Lower leg skin (tissue), 4 donors: ENCODE data around the gene SH3BP2. TPM values are rescaled to one million over a fixed set of nuclear protein-coding genes. Genes with fewer than 3 reads are reported as not detected.

Experiments used
- DNase-seq, 2 donors: peaks; one replicate each; pipeline ENCODE4 v3.0.0-alpha.2; 2019; ENCODE audit warnings: low spot score in 2 of 2
- H3K4me3 ChIP-seq: fragments of 200-600 bp; sonication (generic); 2 replicates; pipeline ENCODE4 v1.5.1; 2017; ENCODE audit warnings: mild to moderate bottlenecking, low read depth; ENCODE audit not compliant: poor library complexity, severe bottlenecking
- POLR2A ChIP-seq, 2 donors: fragments of 450-650 bp; IDR thresholded peaks; one replicate each; pipeline ENCODE4 v1.6.1; 2016 to 2017; ENCODE audit warnings: antibody characterized with exemption in 2 of 2, mild to moderate bottlenecking in 1 of 2, moderate library complexity in 1 of 2
- WGBS, 2 donors: methylation state at CpG; one replicate each; pipeline ENCODE4 v1.1.5; 2018; 5-methylcytosine and 5-hydroxymethylcytosine counted together
- intact Hi-C: fragments of 100-400 bp; cut with DNase I; formaldehyde crosslinking; loops from one replicate; pipeline ENCODE4 v1.15.0; 2023; ENCODE audit warnings: low total_unique reads
- total RNA-seq, 4 donors: library from RNA; depleted of rRNA; stranded (reverse); fragments of >200 nt; gene quantifications; one replicate each; pipeline ENCODE4 v1.1.0, GENCODE V29; 2016
- TF ChIP-seq, protein P1 (sequence below), 3 donors: fragments of 450-650 bp; IDR thresholded peaks; one replicate each; pipeline ENCODE4 v1.5.1; 2016; ENCODE audit warnings: antibody characterized with exemption in 3 of 3, mild to moderate bottlenecking in 3 of 3, moderate library complexity in 2 of 3

SH3BP2 gene
- total RNA-seq, 4 donors from 2014 or later, result 106 to 291 (median 178) TPM

DNA sequence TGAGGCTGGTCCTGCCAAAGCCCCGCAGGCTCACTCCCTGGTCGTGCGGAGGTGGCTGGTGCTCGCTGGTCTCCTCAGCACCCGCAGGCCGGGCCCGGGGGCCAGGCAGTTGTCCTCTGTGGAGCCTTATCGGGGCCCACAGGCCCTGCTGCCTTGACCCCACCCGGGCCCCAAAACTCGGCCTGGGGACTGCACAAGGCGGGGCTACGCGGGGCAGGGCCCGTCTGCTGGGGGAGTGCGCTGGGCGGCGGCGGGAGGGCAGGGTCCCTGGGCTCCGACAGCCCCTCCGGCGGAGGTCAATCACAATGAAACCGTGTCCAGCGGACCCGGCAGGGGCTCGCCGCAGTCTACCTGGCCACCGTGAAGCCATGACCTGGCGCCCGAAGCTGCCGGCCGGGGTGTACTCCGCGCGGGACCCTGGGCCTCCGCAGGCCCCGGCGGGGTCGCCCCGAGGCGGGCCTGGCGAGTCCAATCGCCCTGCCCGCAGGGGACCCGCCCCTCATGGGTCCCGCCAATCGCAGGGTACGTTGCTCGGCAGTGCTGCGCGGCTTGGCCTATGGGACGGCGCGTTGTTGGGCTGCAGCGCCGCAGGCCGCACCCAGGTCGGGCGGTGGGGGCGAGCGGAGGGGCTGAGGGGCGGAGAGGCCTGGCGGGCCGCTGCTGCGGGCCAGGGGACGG is 50.5 kb downstream of the SH3BP2 start, which contains the start of gene ADD1:
TSS of gene ADD1 (plus strand) at position 582 of the 678 bp plus-strand sequence. CDS start 32,072 bp downstream, outside the sequence.
- WGBS, 2 donors, result 0 to 5% methylated on average over 9 to 15 of the region's 65 CpGs
- H3K4me3 ChIP-seq, result peak within 1 kb of the TSS; percentile 88
- TF ChIP-seq POLR2A (IDR thresholded peaks at IDR 0.05), result no peak
- TF ChIP-seq, protein P1, sequence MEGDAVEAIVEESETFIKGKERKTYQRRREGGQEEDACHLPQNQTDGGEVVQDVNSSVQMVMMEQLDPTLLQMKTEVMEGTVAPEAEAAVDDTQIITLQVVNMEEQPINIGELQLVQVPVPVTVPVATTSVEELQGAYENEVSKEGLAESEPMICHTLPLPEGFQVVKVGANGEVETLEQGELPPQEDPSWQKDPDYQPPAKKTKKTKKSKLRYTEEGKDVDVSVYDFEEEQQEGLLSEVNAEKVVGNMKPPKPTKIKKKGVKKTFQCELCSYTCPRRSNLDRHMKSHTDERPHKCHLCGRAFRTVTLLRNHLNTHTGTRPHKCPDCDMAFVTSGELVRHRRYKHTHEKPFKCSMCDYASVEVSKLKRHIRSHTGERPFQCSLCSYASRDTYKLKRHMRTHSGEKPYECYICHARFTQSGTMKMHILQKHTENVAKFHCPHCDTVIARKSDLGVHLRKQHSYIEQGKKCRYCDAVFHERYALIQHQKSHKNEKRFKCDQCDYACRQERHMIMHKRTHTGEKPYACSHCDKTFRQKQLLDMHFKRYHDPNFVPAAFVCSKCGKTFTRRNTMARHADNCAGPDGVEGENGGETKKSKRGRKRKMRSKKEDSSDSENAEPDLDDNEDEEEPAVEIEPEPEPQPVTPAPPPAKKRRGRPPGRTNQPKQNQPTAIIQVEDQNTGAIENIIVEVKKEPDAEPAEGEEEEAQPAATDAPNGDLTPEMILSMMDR (IDR thresholded peaks at IDR 0.05), result no peak
- peak; percentile 90 to 98 for DNase-seq
- intact Hi-C loops, result no loop called here

DNA sequence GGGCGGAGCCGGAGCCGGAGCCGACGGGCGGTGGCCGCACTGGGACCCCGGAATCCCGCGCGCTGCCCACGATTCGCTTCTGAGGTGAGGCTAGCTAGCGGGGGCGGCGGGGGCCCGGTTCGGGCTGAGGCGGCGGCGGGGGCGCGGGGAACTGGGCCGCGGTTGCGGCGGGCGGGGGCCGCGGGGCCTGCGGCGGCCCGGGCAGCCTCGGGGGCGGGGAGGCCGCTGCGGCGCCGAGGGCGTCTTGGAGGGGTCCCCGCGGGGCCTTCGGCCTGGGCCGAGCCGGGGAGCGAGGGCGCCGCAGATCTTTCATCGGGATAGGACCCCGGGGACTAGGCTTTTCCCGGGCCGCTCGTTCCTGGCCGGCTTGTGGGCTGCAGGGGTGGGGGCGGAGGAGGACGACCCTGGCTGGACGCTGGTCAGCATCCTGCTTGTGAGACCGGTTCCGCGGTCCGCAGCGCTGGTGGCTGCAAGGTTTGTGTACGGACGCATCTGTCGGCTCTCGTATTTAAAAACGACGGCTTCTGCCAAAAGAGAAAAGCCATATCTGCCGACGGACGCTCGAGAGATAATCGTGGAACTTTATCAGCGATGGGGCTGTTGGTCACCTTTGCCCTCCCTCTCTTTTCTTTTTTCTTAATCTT is 51.2 kb downstream of the SH3BP2 start:
- peak in 1 of 2 donors; percentile 90 for DNase-seq
- TF ChIP-seq, protein P1 (IDR thresholded peaks at IDR 0.05), result no peak
- no peak for TF ChIP-seq POLR2A (IDR thresholded peaks at IDR 0.05)
- 0 to 2% methylated on average over 17 to 54 of the region's 74 CpGs for WGBS, 2 donors
- H3K4me3 ChIP-seq, result peak overlapping the region; percentile 88
- intact Hi-C loops, result no loop called here

DNA sequence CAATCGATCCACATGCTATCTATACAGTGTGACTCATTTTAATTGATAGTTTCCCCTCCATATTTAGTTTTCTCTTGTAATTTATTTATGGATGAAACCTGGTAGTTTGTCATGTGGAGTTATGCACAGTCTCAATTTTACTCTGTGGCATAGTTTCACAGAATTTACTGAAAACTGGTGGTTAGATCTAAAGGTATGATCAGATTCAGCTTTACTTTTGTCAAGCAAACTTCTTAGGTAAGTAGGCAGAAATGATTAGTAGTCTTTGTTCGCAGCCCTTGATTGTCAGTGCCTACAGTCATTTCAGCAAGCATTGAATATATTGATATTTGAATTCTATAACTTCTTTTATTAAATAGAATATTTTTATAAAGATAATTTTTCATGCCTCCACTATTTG is 53.3 kb downstream of the SH3BP2 start:
- H3K4me3 ChIP-seq, result no peak overlapping the region
- DNase-seq, result no peak
- TF ChIP-seq POLR2A (IDR thresholded peaks at IDR 0.05), result no peak
- TF ChIP-seq, protein P1 (IDR thresholded peaks at IDR 0.05), result no peak
- intact Hi-C loops, result no loop called here
- 76 to 79% methylated on average over 2 of the region's 2 CpGs for WGBS, 2 donors

DNA sequence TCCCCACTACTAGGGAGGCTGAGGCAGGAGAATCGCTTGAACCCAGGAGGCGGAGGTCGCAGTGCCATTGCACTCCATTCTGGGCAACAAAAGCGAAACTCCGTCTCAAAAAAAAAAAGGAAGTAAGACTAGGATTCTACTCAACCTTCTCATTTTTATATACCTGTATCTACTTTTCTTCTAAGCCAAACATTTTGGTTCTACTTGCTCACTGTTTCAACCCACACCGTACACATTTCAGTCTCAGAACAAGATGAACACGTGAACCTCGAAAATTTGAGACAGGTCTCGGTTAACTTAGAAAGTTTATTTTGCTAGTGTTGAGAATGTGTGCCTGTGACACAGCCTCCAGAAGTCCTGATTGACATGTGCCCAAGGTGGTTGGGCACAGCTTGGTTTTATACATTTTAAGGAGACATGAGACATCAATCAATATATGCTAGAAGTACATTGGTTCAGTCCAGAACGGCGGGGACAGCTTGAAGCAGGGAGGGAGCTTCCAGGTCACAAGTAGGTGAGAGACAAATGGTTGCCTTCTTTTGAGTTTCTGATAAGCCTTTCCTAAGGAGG is 54.5 kb downstream of the SH3BP2 start:
- intact Hi-C loops, result no loop called here
- 91 to 92% methylated on average over 11 of the region's 11 CpGs for WGBS, 2 donors
- DNase-seq, result no peak
- no peak for TF ChIP-seq POLR2A (IDR thresholded peaks at IDR 0.05)
- TF ChIP-seq, protein P1 (IDR thresholded peaks at IDR 0.05), result no peak
- no peak overlapping the region for H3K4me3 ChIP-seq

DNA sequence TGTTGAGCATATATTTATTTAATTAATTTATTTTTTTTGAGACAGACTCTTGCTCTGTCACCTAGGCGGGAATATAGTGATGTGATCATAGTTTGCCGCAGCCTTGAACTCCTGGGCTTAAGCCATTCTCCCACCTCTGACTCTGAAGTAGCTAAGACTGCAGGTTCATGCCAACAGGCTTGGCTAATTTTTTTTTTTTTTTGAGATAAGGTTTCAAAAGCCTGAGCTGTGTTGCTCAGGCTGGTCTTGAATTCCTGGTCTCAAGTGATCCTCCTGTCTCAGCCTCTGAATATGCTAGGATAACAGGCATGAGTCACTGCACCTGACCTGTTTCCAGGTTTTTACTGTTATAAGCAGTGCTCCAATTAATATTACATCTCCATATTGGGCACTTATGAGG is 55.6 kb downstream of the SH3BP2 start:
- 89 to 93% methylated on average over 2 of the region's 2 CpGs for WGBS, 2 donors
- DNase-seq, result no peak
- intact Hi-C loops, result no loop called here
- TF ChIP-seq, protein P1 (IDR thresholded peaks at IDR 0.05), result no peak
- no peak for TF ChIP-seq POLR2A (IDR thresholded peaks at IDR 0.05)
- H3K4me3 ChIP-seq, result no peak overlapping the region
